GM21515 (cell line): ENCODE measurements around the gene TUSC2.

Experiments
- ATAC-seq: cut with Tn5 transposase; IDR thresholded peaks from one replicate; pipeline ENCODE4 v1.9.1; 2021; ENCODE audit not compliant: unreplicated experiment

Gene TUSC2

DNA sequence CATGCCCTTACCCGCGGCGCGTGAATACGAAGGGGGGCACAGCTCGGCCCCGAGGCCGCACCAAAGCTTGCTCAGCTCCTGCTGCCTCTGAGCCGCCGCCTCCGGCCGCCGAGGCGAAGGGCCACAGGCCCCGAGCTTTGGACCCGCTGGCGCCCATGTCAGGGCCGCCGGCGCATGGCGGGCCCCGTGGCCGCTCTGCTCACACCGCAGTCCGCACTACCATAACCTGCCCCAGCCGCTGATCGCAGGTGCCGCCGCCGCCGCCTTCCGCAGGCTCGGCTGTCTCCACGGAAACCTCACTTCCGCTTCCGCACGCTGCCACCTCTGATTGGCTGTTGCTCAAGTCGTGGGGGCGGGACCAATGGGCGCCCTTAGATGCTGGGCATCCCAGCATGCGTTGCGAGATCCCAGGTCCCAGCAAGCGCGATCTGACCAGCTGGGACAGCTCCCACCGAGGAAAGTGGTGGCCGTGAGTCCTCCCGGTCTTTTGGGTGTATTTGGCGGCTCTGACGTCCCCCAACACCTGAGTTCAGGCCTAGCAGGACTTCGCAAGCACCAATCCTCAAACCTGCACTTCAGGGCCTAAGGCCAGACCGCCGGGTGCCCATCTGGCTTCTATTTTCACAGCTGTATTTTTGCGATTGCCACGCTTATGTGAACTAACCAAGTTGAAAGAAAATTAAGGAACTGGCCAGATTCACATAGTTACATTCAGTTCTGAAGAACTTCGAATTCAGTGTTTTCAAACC is at the start of gene TUSC2:
TUSC2 (minus strand) TSS at position 281 of the 749 bp plus-strand sequence; CDS start at position 157, 124 bp downstream.
- ATAC-seq, result peak; percentile 72

DNA sequence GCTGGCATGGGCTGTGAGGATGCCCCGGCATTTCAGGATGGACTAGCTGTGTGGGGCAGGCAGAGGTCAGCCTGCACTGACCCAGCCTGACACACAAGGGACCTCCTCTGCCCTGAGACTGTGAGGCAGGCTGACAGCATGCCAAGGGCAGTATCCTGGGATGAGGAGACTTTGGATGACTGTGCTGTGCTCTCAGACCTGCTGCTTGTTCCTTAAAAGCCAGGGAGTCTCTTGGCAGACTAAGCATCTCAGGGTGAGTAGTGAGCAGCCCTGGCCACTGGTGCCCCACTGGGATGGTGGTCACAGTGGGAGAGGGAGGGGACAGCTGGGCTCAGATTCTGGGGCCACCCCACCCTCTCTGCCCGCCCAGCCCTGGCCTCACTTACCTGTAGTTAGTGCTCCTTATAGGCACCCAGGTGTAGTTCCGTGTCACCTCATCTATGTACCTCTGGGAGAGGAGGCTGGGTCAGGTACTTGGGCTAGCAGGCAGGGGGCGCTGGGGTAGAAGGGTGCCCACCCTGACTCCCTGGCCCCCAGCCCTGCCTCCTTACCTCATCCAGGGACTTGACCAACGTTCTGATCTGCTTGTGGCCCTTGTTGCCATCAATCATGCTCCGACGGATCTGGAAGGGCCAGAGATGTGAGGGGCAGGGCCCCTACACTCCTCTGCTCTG is 47.4 kb upstream of the TUSC2 start:
- no peak for ATAC-seq

GRCh38 chr3:50374363-50375257 is 46.6 kb upstream of the TUSC2 start:
- no peak for ATAC-seq

GRCh38 chr3:50373146-50374051 is 45.4 kb upstream of the TUSC2 start:
- no peak for ATAC-seq

DNA sequence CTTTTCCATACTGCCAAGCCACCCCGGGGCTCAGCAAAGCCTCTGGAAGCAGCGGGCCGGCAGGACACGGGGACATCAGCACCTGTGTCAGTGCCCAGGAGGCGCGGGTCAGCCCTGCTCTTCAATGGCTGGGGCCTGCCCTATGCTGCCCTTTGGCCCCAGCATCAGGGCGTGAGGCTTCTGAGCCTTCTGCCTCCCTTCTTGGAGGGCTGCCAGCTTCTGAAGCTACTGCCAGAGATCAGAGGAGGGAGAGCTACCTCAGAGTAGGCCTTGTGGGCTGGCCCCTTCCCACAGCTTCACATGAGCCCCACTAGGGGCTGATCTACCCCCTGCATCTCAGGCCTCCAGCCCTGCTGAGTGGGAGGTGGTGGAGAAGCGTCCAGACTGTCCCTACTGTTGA is 44.3 kb upstream of the TUSC2 start:
- ATAC-seq, result no peak

DNA sequence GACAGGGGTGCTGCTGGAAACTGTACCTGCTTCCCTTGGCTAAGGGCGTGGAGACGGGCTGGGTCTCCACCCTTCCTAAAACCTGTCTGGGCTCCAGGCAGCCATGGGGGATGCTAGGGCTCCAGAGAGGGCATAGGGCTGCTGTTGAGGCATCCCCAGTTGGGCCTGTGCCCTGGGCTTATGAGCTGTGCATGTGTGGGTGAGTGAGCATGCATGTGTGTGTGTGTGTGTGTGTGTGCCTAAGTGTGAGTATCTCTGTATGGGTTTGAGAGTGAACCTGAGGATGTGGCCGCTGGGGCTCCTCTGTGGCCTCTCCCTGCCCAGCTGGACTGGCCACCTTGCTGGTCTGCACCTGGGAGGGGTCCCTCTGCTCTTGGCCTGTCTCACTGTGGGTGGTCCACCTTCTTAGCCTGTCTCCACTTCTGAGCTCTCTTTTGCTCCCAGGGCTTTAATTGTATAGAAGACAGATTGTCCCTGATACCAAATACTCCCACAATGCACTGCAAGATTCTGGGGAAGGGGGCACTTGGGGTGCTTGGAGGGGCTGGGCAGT is 43.2 kb upstream of the TUSC2 start:
- ATAC-seq, result no peak

GRCh38 chr3:50370594-50370993 is 42.6 kb upstream of the TUSC2 start:
- no peak for ATAC-seq

DNA sequence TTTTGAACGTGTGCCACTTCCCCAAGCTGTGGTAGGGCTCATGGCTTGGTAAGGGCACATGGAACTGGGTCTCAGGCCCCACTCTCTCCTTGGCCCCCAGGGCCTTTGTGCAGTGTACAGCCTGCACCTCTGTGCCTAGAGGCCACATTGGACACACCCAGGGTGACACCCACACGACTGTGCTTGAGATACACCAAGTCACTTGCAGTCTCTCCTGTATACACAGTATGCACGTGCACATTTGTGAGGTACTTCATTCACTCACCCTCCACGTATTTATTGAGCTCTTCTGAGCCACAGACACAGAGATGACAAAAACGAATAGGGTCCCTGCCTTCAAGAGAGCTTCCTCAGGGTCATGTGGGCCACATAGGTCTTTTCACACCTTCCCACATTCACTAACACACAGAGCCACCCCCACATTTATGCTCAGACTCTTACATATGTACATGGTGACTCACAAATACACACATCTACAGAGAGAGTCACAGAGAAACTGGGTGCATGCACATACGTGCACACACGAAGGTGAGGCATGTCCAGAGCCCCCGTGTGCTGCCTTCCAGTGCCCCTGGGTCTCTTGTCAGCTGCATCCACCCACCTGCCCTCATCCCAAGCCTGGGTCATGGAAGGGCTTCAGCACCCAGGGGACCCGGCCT is 41.1 kb upstream of the TUSC2 start:
- ATAC-seq, result no peak

- no peak for ATAC-seq
These were observed 37.8 kb upstream of the TUSC2 start for GRCh38 chr3:50365842-50366220.

- ATAC-seq, result peak; percentile 89
These were observed 37.2 kb upstream of the TUSC2 start for GRCh38 chr3:50365080-50365841.

- ATAC-seq, result peak; percentile 6
These were observed 36.6 kb upstream of the TUSC2 start for GRCh38 chr3:50364573-50365079.

GRCh38 chr3:50359760-50360110 is 31.7 kb upstream of the TUSC2 start:
- ATAC-seq, result peak; percentile 14

DNA sequence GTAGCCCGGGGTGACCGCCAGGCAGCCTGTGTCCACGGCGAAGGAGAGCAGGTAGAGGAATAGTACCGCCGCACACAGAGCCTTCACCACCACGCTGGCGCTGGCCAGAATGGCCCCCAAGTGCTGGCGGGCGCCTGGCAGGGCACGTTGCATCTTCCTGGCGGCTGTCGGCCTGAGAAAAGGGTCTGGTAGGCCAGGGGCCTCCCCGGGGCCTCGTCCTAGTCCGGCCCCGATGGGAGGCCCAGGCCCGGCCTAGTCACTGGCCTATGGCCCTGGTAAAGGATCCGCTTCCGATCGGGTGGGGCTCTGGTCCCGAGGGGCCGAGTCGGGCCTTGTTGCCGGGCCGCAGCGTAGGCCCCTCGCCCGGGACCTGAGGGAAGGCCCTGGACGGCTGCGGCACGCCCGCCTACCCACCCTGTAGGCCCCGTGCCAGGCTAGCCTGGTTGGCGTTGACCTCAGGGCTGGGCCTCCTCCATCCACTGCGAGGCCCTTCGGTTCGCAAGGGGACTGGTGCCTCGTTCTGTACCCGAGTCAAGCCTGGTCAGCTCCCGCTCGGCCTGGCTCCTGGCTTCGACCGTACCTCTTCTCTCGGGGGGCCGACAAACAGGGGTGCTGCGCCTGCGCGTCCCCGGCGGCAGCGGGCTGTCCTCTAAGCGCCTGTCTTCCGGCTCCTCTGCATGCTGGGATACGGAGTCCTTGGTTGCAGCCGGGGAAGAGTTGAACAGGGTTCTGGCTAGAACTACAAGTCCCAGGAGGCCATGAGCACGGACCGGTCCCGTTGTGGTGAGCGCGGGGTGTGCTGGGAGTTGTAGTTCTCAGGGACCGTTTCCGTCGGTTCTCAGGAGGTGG is 31.1 kb upstream of the TUSC2 start, which contains the start of gene TMEM115:
TMEM115 (minus strand) TSS at position 611 of the 849 bp plus-strand sequence; CDS start at position 153, 458 bp downstream.
- peak; percentile 98 for ATAC-seq

- no peak for ATAC-seq
These were observed 30.4 kb upstream of the TUSC2 start for GRCh38 chr3:50358355-50358910.

DNA sequence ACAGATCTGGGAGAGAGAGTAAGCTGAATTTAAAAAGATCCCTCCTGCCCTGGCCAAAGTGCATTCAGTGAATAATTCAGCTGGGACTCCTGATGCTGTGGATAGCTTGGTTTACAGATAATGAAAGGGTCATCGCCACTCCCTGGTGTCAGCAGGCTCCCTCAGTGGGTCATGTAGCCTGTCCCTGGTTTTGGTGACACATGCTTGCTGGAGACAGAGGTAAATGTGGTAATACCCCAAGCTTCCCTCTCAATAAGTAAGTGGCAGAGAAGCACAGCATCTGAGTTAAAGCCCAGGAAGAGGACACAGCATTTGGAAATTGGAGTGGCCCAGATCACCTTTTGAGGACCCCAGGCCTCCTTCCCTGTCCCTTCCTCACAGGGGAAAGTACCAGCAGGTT is 29.5 kb upstream of the TUSC2 start:
- no peak for ATAC-seq

- no peak for ATAC-seq
These were observed 28.5 kb upstream of the TUSC2 start for GRCh38 chr3:50356553-50356952.

DNA sequence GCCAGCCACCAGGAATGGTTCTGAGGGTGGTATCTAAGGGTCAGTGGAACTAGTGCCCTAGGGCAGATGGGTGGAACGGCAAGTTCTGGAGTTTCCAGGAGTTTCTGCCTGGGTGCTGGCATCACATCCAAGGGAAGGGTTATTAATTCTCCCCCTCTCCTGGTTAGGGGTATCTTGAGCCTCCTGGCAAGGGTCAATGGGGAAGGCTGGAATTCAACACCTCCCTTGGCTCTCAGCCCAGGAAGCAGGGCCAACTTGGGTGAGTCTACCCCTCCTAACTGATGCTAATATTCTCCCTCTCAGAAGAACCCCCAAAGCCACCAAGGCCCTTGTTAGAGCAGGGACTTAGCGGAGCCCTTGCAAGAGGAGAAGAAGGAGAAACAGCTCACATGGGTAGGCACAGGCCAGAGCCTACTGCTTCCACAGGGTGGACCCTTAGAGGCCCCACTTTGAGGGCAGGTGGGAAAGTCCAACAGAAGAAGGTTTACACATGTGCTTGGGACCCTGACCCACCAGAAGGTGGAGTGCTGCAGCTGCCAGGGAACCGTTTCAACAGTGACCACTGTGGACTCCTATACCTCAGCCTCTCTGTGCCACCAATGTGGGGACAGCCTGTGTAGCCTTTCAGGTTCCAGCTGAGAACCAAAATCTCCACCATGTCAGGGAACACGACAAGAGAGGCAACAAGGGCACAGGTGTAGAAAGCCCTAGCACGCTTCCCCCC is 28.0 kb upstream of the TUSC2 start:
- no peak for ATAC-seq
